GM18508 (cell line): Measurements from ENCODE around the gene YWHAQ.
"Not testable (repeated sequence)": the region's sequence is repeated elsewhere in the genome, so short reads cannot be mapped to it uniquely, and the experiment has no call there.

ENCODE experiments used
- ATAC-seq: cut with Tn5 transposase; IDR thresholded peaks from one replicate; pipeline ENCODE4 v1.9.1; 2021; ENCODE audit warnings: moderate number of reproducible peaks; ENCODE audit not compliant: insufficient read depth, unreplicated experiment

YWHAQ gene

GRCh38 chr2:9596621-9597311, 34.0 kb downstream of the YWHAQ start:
- ATAC-seq, result no peak

DNA sequence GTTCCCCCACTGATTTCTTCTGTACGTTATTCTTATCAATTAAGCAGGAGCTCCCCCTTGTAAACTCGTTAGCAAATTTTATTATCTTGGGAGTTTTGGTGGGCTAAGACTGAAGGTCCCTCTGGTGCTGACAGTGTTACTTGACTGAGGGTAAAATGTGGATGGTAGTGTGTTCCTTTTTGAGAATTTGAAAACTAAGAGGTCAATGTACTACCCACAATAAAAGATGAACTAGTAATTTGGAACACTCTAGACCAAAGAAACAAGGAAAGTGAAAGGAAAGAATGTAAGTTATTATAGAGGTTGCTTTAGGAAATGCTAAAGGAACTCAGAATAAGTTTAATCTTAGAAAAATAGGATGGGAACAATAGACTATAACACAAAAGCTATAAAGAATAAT, 35.1 kb downstream of the YWHAQ start:
- ATAC-seq, result no peak

DNA sequence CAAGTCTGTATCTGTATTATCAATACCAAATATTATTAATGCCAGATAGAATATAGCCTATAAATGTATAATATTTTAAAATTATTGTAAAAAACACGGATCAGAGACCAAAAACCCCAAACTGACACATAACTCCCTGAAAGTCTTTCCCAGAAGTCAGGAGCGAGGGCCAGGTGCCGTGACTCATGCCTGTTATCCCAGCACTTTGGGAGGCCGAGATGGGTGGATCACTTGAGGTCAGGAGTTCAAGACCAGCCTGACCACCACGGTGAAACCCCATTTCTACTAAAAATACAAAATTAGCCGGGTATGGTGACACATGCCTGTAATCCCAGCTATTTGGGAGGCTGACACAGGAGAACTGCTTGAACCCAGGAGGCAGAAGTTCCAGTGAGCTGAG, 35.5 kb downstream of the YWHAQ start:
- not testable (repeated sequence) for ATAC-seq

DNA sequence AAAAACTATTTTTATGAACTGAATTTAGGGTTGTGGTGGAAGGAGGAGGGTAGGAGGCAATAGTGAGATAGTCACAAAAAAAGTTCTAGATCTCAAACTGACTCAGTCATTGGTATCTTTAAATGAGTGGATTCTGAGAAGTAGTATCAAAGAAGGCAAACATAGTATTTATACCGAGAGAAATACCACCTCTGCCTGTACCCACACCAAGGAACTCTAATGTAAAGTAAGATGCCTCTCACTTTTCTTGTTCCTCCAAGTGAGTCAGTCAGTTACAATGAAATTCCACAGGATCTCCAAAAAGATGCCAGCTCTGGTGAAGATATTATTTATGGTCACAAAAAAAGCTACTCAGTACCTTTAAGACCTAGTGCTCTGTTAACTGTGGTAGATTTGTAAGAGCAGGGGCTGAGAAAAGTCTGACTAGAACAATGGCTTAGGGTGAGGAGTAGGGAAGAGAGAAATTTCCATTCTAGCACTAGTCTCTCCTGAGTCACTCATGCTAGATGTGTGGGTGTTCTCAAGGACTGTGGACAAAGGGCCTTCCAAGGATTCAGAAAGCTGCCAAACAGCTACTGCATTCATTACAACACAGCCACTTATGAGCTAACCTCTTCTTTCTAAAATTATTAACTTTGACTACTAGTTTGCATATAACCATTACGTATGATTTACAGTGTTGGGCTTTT, 36.3 kb downstream of the YWHAQ start:
- no peak for ATAC-seq

- no peak for ATAC-seq
Measured at GRCh38 chr2:9593925-9594324, 36.9 kb downstream of the YWHAQ start.

DNA sequence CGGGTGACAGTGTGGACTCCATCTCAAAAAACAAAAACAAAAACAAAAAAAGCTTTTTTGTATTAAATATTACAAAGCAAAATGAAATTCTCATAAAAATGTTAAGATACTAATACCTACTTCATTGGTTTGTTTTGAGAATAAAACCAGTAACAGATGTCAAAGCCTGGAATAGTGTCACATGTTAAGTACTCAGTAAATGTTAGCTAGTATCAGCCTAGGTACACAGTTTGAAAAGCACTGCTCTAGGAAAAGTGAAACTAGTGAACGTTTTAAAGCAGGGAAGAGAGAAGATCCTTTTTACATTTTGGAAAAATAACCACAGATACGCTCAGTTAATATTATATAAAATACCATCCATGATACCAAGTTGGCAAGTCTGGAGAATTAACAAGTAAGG, 38.1 kb downstream of the YWHAQ start:
- ATAC-seq, result no peak

- ATAC-seq, result no peak
Measured at GRCh38 chr2:9590641-9591040, 40.2 kb downstream of the YWHAQ start.

- no peak for ATAC-seq
Measured at GRCh38 chr2:9586465-9586864, 44.3 kb downstream of the YWHAQ start.

GRCh38 chr2:9585486-9585885, 45.3 kb downstream of the YWHAQ start:
- ATAC-seq, result no peak

DNA sequence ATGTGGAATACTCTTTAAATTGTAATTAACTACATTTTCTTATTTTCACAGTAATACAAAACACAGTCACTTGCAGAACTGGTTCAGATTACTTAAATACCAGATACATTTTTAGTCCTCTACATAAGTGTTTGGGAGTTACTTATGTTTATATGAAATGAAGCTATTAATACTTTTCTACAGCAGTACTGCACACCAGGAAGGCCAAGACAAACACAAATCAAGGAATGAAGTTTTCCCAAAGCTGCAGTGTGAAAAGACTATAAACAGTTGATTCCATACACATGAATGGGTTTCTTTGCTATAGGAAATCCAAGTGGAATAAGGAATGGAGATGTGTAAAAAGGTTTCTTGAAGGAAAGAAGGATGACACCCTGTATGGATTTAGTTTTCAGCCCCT, 45.9 kb downstream of the YWHAQ start:
- ATAC-seq, result not testable (repeated sequence)

DNA sequence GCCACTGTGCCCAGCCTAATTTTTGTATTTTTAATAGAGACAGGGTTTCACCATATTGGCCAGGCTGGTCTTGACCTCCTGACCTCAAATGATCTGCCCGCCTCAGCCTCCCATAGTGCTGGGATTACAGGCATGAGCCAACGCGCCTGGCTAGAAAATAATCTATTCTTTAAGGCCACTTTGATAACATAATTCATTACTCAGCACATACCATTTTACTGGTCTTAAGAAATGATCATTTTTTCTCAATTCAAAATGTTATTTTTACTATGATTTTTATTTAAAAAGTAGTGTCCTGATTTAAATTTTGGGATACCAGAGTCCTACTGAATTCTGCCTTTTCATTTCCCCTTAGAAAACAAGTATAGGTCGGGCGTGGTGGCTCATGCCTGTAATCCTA, 48.2 kb downstream of the YWHAQ start:
- ATAC-seq, result no peak

GRCh38 chr2:9578467-9579235, 52.1 kb downstream of the YWHAQ start:
- no peak for ATAC-seq

DNA sequence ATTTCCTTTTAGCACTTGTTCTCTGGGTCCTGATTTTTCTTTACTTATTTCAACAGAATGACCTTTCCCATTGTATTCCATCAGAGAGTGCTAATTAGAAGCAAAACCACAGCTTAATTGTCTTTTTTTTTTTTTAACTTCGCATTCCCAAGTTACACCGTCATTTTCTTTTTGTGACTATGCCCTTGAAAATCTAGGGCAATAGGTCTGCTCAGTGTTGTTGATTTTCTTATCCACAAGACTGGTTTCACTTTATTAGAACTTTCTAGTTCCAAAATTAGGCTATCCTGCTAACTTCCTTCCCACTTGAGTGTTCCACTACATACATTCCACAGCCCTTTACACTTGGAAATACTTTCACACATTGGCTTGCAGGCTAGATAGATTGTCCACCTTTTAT, 56.5 kb downstream of the YWHAQ start:
- no peak for ATAC-seq

GRCh38 chr2:9573840-9574239, 57.0 kb downstream of the YWHAQ start:
- ATAC-seq, result no peak

DNA sequence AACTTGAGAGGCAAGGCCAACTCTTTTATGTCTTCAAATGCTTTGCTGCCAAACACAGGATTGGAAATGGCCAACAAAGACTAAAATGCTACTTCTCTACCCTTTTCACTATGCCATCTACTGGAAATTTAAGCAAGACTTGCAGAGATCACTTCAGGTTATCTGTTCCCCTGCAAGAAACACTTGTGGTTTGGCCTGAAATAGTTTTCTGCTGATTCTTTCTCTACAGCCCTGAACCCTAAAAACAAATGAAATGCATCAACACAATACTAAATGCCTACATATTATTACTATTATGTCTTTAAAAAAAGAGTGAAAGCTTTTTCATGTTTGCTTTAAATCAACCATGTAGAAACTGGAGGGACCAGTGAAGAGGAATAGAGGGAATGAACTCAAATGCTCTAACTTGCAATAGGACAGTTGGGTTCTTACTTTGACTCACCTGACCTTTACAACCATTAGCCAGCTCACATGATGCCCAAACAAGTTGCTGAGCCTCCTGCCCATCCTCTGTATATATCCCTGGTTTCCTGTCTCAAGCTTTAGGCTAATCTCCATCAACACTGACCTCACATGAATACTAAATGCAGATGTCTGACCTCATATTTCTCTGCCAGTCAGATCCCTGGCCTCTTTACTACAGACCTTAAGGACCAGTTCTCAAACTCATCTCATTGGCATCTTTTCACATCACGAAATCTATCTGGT, 57.6 kb downstream of the YWHAQ start:
- no peak for ATAC-seq

DNA sequence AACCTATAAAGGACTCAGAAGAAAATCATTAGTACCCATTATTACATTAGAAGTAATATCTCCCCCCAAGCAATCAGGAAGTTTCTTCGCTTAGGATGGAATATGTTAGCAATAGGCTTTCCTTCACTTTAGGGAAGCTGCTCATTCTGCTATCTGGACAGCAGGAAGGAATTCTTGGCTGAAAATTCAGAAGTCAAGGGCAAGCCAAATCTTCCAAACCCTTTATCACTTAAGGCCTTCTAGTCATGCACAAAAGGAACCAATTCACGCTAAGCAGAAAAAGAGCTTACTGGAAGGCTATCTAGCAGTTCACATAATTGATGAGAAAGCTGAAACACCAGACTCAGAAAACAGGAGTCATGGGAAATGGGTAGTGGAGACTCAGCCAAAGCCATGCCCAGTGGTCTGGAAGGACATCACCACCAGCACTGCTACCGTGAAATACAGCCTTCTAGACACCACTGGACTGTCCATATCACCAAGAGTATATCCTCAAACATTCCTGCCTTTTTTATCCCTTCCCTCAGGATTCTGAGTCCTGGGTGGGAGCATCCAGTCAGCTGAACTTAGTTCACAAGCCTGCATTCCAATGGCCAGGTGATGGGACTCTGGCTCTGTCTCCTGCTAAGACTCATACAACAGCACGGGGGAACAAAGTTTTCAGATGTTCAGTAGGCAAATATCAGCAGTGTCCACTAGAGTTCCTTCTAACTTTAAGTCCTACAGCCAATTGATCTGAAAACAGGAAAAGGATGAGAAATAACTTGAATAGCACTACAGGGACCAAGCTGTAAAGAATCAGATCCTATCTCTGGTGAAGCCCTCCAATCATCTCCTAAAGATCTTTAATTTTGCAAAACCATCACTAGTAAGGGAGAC, 60.4 kb downstream of the YWHAQ start:
- no peak for ATAC-seq

GRCh38 chr2:9565436-9566153, 65.2 kb downstream of the YWHAQ start:
- ATAC-seq, result no peak

GRCh38 chr2:9560628-9561027, 70.2 kb downstream of the YWHAQ start:
- ATAC-seq, result no peak

GRCh38 chr2:9558948-9559381, 71.8 kb downstream of the YWHAQ start:
- no peak for ATAC-seq
